Measurements from ENCODE around the gene NBDY. TPM values are rescaled to one million over a fixed set of nuclear protein-coding genes. Genes with fewer than 3 reads are reported as not detected.

Gene NBDY
- total and polyA plus RNA-seq, 2 of the 13 experiments (the other 11 are each of a cell fraction or from before 2014, with no cell fraction given) = 1.4 to 1.7 TPM

DNA sequence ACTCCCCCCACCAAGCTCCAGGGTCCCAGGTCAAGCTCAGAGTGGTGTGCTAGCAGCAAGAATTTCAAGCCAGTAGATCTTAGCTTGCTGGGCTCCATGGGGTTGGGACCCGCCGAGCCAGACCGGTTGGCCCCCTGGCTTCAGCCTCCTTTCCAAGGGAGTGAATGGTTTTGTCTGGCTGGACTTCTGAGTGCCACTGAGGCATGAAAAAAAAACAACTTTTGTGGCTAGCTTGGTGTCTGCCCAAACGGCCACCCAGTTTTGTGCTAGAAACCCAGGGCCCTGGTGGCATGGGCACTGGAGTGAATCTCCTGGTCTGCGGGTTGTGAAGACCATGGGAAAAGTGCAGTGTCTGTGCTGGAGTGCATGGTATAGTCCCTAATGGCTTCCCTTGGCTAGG is 82.6 kb downstream of the NBDY start (continued):
- TF ChIP-seq, protein P1, sequence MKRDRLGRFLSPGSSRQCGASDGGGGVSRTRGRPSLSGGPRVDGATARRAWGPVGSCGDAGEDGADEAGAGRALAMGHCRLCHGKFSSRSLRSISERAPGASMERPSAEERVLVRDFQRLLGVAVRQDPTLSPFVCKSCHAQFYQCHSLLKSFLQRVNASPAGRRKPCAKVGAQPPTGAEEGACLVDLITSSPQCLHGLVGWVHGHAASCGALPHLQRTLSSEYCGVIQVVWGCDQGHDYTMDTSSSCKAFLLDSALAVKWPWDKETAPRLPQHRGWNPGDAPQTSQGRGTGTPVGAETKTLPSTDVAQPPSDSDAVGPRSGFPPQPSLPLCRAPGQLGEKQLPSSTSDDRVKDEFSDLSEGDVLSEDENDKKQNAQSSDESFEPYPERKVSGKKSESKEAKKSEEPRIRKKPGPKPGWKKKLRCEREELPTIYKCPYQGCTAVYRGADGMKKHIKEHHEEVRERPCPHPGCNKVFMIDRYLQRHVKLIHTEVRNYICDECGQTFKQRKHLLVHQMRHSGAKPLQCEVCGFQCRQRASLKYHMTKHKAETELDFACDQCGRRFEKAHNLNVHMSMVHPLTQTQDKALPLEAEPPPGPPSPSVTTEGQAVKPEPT (CRISPR knock-in tag; IDR thresholded peaks at IDR 0.05; ENCODE audit: low read depth) = no peak
- TF ChIP-seq, protein P2, sequence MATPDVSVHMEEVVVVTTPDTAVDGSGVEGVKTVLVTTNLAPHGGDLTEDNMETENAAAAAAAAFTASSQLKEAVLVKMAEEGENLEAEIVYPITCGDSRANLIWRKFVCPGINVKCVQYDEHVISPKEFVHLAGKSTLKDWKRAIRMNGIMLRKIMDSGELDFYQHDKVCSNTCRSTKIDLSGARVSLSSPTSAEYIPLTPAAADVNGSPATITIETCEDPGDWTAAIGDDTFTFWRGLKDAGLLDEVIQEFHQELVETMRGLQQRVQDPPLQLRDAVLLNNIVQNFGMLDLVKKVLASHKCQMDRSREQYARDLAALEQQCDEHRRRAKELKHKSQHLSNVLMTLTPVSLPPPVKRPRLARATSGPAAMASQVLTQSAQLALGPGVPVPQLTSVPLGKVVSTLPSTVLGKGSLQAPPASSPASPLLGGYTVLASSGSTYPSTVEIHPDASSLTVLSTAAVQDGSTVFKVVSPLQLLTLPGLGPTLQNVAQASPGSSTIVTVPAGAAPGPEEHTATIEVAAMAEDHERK (CRISPR knock-in tag; IDR thresholded peaks at IDR 0.05; ENCODE audit: low read depth) = no peak
- no peak for TF ChIP-seq SRSF9 (IDR thresholded peaks at IDR 0.05; ENCODE audit: borderline replicate concordance, insufficient read depth, low read depth, low read length, poor library complexity, severe bottlenecking)
- no peak for TF ChIP-seq POGZ (CRISPR knock-in tag; IDR thresholded peaks at IDR 0.05)
- TF ChIP-seq, protein P3, sequence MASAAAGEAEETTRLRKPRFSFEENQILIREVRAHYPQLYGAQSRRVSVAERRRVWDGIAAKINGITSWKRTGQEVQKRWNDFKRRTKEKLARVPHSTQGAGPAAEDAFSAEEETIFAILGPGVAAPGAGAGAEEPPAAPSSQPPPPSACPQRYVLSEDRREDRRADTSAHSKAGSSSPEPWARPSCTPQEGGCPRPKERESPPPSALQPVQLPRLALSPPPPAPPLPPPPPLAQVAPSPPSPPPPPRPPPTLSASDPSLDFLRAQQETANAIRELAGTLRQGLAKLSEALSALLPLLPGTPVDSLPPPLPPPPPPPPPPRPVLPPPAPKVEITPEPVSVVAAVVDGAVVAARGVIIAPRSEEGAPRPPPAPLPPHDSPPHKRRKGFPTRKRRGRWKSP (CRISPR knock-in tag; IDR thresholded peaks at IDR 0.05) = no peak
- TF ChIP-seq ZNF333 (CRISPR knock-in tag; IDR thresholded peaks at IDR 0.05; ENCODE audit: borderline replicate concordance) = no peak
- no peak for TF ChIP-seq SMC3 (IDR thresholded peaks at IDR 0.05; ENCODE audit: low read length)
- TF ChIP-seq, protein P4, sequence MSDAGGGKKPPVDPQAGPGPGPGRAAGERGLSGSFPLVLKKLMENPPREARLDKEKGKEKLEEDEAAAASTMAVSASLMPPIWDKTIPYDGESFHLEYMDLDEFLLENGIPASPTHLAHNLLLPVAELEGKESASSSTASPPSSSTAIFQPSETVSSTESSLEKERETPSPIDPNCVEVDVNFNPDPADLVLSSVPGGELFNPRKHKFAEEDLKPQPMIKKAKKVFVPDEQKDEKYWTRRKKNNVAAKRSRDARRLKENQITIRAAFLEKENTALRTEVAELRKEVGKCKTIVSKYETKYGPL (CRISPR knock-in tag; IDR thresholded peaks at IDR 0.05) = no peak
